ENCODE data around the gene TBX21. TPM values are rescaled to one million over a fixed set of nuclear protein-coding genes. Genes with fewer than 3 reads are reported as not detected.

Gene TBX21, protein sequence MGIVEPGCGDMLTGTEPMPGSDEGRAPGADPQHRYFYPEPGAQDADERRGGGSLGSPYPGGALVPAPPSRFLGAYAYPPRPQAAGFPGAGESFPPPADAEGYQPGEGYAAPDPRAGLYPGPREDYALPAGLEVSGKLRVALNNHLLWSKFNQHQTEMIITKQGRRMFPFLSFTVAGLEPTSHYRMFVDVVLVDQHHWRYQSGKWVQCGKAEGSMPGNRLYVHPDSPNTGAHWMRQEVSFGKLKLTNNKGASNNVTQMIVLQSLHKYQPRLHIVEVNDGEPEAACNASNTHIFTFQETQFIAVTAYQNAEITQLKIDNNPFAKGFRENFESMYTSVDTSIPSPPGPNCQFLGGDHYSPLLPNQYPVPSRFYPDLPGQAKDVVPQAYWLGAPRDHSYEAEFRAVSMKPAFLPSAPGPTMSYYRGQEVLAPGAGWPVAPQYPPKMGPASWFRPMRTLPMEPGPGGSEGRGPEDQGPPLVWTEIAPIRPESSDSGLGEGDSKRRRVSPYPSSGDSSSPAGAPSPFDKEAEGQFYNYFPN
- total RNA-seq, result not detected in 2 replicates
- long read RNA-seq, result 0 reads

- peaks cover 83% of the 10 kb centered on the region for H3K27me3 Mint-ChIP-seq (ENCODE audit: low read depth)
- H3K9me3 Mint-ChIP-seq, result no peaks in the 10 kb centered on the region
- peaks cover 4% of the 10 kb centered on the region for H3K4me1 Mint-ChIP-seq
- TF ChIP-seq, protein P1, sequence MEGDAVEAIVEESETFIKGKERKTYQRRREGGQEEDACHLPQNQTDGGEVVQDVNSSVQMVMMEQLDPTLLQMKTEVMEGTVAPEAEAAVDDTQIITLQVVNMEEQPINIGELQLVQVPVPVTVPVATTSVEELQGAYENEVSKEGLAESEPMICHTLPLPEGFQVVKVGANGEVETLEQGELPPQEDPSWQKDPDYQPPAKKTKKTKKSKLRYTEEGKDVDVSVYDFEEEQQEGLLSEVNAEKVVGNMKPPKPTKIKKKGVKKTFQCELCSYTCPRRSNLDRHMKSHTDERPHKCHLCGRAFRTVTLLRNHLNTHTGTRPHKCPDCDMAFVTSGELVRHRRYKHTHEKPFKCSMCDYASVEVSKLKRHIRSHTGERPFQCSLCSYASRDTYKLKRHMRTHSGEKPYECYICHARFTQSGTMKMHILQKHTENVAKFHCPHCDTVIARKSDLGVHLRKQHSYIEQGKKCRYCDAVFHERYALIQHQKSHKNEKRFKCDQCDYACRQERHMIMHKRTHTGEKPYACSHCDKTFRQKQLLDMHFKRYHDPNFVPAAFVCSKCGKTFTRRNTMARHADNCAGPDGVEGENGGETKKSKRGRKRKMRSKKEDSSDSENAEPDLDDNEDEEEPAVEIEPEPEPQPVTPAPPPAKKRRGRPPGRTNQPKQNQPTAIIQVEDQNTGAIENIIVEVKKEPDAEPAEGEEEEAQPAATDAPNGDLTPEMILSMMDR (conservative IDR thresholded peaks at IDR 0.05), result peak; percentile 43
- peak; percentile 77 for DNase-seq (ENCODE audit: low read depth, low spot score)
- H3K4me3 Mint-ChIP-seq, result peak within 1 kb of the TSS; percentile 72
- no peak within 1 kb of the TSS for H3K27ac Mint-ChIP-seq (ENCODE audit: unreplicated experiment)
- H3K36me3 Mint-ChIP-seq (ENCODE audit: low read depth), result no peaks in the 10 kb centered on the region
These were observed at the start of gene TBX21 for GRCh38 chr17:47733047-47733673. Gene TBX21, plus strand, starts transcription at chr17:47733236. Its CDS starts 219 bp downstream, at chr17:47733455.

GRCh38 chr17:47684025-47684424 lies 49.0 kb upstream of the TBX21 start:
- Mint-ChIP-seq H3K9me3 (no peaks in the 10 kb centered on the region), H3K36me3 (ENCODE audit: low read depth) (peaks cover 46% of the 10 kb centered on the region), H3K27me3 (ENCODE audit: low read depth) (peaks cover 2% of the 10 kb centered on the region), H3K27ac (ENCODE audit: unreplicated experiment) (no peak overlapping the region), H3K4me1 (peaks cover 3% of the 10 kb centered on the region), H3K4me3 (no peak overlapping the region)
- TF ChIP-seq, protein P1 (conservative IDR thresholded peaks at IDR 0.05), result no peak
- DNase-seq (ENCODE audit: low read depth, low spot score), result no peak

DNA sequence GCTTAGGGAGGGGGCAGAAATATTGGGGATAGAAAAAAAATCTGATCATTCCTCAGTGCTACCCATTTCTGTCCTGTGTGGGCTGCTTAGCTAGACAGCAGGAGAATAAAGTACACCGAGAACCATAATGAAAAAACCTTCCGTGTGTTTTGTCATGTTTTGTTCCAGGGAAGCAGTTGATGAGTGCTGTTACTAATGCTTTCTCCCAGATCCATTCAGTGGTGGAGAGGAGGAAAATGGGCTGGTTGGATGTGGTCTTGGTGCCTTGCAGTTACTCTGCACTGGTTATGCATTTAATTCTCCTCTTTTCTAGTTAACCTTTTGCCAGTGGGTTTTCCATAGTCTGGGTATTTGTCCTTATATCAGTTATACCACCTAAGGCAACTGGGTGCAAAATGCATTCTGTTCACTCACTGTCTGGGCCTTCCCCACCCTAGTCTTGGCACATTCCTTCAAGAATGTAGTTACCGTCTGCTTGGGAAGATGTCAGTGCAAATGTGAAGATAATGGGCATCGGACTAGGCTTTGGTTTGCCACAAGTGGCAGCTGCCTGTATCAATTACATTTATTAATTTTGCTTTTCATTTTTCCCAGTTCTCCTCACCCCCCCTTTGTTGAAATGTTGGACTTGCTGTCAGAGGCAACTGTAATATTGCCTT lies 48.4 kb upstream of the TBX21 start:
- peaks cover 46% of the 10 kb centered on the region for H3K36me3 Mint-ChIP-seq (ENCODE audit: low read depth)

GRCh38 chr17:47685556-47686275 lies 47.3 kb upstream of the TBX21 start:
- no peak overlapping the region for H3K4me3 Mint-ChIP-seq
- H3K27me3 Mint-ChIP-seq (ENCODE audit: low read depth), result peaks cover 2% of the 10 kb centered on the region
- no peak for DNase-seq (ENCODE audit: low read depth, low spot score)
- H3K4me1 Mint-ChIP-seq, result peaks cover 3% of the 10 kb centered on the region
- H3K9me3 Mint-ChIP-seq, result no peaks in the 10 kb centered on the region
- TF ChIP-seq, protein P1 (conservative IDR thresholded peaks at IDR 0.05), result no peak
- H3K27ac Mint-ChIP-seq (ENCODE audit: unreplicated experiment), result no peak overlapping the region
- H3K36me3 Mint-ChIP-seq (ENCODE audit: low read depth), result peaks cover 36% of the 10 kb centered on the region

More for the DNA sequence above, 48.4 kb upstream of the TBX21 start:
- Mint-ChIP-seq H3K9me3 (no peaks in the 10 kb centered on the region), H3K27ac (ENCODE audit: unreplicated experiment) (no peak overlapping the region), H3K4me3 (no peak overlapping the region), H3K4me1 (peaks cover 3% of the 10 kb centered on the region), H3K27me3 (ENCODE audit: low read depth) (peaks cover 2% of the 10 kb centered on the region)
- no peak for DNase-seq (ENCODE audit: low read depth, low spot score)
- TF ChIP-seq, protein P1 (conservative IDR thresholded peaks at IDR 0.05), result no peak

DNA sequence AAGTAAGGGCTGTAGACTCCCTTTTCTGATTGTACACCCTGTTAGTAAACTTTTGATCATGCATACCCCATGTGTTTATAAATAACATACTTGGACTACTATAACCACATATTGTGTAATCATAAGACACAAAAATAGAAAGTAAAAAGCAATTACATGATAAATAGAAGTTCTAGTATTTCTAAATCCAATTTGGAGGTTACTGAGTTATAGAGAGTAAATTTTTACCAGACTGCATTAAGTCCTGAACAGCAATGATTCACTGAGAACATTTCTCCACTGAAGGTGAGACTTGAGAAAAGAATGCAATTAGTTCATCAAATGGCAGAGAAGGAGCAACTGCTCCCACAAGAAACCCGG lies 46.8 kb upstream of the TBX21 start:
- Mint-ChIP-seq H3K9me3 (no peaks in the 10 kb centered on the region), H3K4me3 (peak overlapping the region; percentile 18), H3K36me3 (ENCODE audit: low read depth) (peaks cover 34% of the 10 kb centered on the region), H3K4me1 (peaks cover 3% of the 10 kb centered on the region), H3K27ac (ENCODE audit: unreplicated experiment) (no peak overlapping the region), H3K27me3 (ENCODE audit: low read depth) (peaks cover 2% of the 10 kb centered on the region)
- no peak for DNase-seq (ENCODE audit: low read depth, low spot score)
- TF ChIP-seq, protein P1 (conservative IDR thresholded peaks at IDR 0.05), result no peak

Data from neural crest cell (in vitro differentiated cells).